IMR-90 (cell line): Measurements from ENCODE around the gene PKP3. TPM values are rescaled to one million over a fixed set of nuclear protein-coding genes. Genes with fewer than 3 reads are reported as not detected.

Source experiments
- ATAC-seq: fragments of 200-7000 bp; cut with Tn5 transposase; 2 replicates; pipeline ENCODE4 v1.9.1; 2020; ENCODE audit warnings: low read depth, mild to moderate bottlenecking, moderate library complexity
- BruUV-seq: library from RNA; stranded (reverse); fragments of 400-500 nt; replicated peaks from 2 replicates; lab custom pipeline; 2021; lab: Mats Ljungman, UMichigan
- CTCF ChIA-PET: fragments of 300-600 bp; formaldehyde crosslinking; extraction: SDS; loops from one replicate; lab custom pipeline; 2021; ENCODE audit warnings: antibody characterized with exemption; lab: Yijun Ruan, JAX
- POLR2A ChIA-PET: fragments of 300-600 bp; sonication (Branson Sonifier 250); formaldehyde crosslinking; loops from one replicate; lab custom pipeline; 2022; ENCODE audit warnings: antibody characterized with exemption; ENCODE audit not compliant: unreplicated experiment; lab: Charles Lee
- DNase-seq: peaks from one replicate; pipeline ENCODE4 v3.0.0; 2013
- H2AFZ ChIP-seq: replicated peaks from 2 replicates; pipeline ENCODE3; 2013; ENCODE audit warnings: low read length, mild to moderate bottlenecking; ENCODE audit not compliant: poor library complexity
- H2AK5ac ChIP-seq: 2 replicates; pipeline ENCODE4 v1.6.1; 2013; ENCODE audit warnings: low read depth, low read length, inconsistent platforms
- H2AK9ac ChIP-seq: replicated peaks from 2 replicates; pipeline ENCODE3; 2013; ENCODE audit warnings: mild to moderate bottlenecking, low read depth, low read length, moderate library complexity; ENCODE audit not compliant: poor library complexity
- H2BK120ac ChIP-seq: 2 replicates; pipeline ENCODE4 v1.6.1; 2013; ENCODE audit warnings: low read depth, low read length, inconsistent platforms
- H2BK15ac ChIP-seq: 3 replicates; pipeline ENCODE4 v1.6.1; 2013; ENCODE audit warnings: low read depth, low read length, inconsistent platforms
- H2BK20ac ChIP-seq: 2 replicates; pipeline ENCODE4 v1.6.1; 2013; ENCODE audit warnings: low read depth, mild to moderate bottlenecking, inconsistent platforms, low read length, moderate library complexity
- H2BK5ac ChIP-seq: 2 replicates; pipeline ENCODE4 v1.6.1; 2013; ENCODE audit warnings: mild to moderate bottlenecking, low read depth, low read length, inconsistent platforms; ENCODE audit not compliant: poor library complexity, severe bottlenecking
- H3K14ac ChIP-seq: replicated peaks from 2 replicates; pipeline ENCODE4 v1.6.1; 2013; ENCODE audit warnings: low read depth, low read length, inconsistent platforms
- H3K18ac ChIP-seq: 2 replicates; pipeline ENCODE4 v1.6.1; 2013; ENCODE audit warnings: low read depth, low read length, control low read depth
- H3K23ac ChIP-seq: 2 replicates; pipeline ENCODE4 v1.6.1; 2013; ENCODE audit warnings: low read depth, low read length, inconsistent platforms
- H3K27ac ChIP-seq: 2 replicates; pipeline ENCODE4 v1.5.1; 2013; ENCODE audit warnings: mild to moderate bottlenecking, control low read depth, low read length; ENCODE audit not compliant: insufficient read depth
- H3K27me3 ChIP-seq: 2 replicates; pipeline ENCODE4 v1.6.1; 2013; ENCODE audit warnings: low read length; ENCODE audit not compliant: control insufficient read depth, insufficient read depth
- H3K36me3 ChIP-seq: 2 replicates; pipeline ENCODE4 v1.6.1; 2013; ENCODE audit warnings: low read length, mixed read lengths; ENCODE audit not compliant: control insufficient read depth, insufficient read depth
- H3K4ac ChIP-seq: 2 replicates; pipeline ENCODE4 v1.6.1; 2013; ENCODE audit warnings: low read depth, low read length, inconsistent platforms
- H3K4me1 ChIP-seq: 2 replicates; pipeline ENCODE4 v1.6.1; 2013; ENCODE audit warnings: low read length, mixed read lengths; ENCODE audit not compliant: control insufficient read depth, insufficient read depth
- H3K4me2 ChIP-seq: 2 replicates; pipeline ENCODE4 v1.6.1; 2013; ENCODE audit warnings: low read depth, mild to moderate bottlenecking, control low read depth, low read length, moderate library complexity
- H3K4me3 ChIP-seq: 2 replicates; pipeline ENCODE4 v1.5.1; 2013; ENCODE audit warnings: low read depth, mild to moderate bottlenecking, control low read depth, low read length, moderate library complexity; ENCODE audit not compliant: insufficient read depth
- H3K56ac ChIP-seq: 2 replicates; pipeline ENCODE4 v1.6.1; 2013; ENCODE audit warnings: low read length, inconsistent platforms; ENCODE audit not compliant: insufficient read depth; ENCODE audit errors: extremely low read depth
- H3K79me1 ChIP-seq, 2 experiments: 2 replicates each; pipeline ENCODE4 v1.6.1; 2013; ENCODE audit warnings: low read length in 2 of 2, inconsistent platforms in 1 of 2, low read depth in 1 of 2
- H3K9ac ChIP-seq: 2 replicates; pipeline ENCODE4 v1.6.1; 2013; ENCODE audit warnings: low read depth, low read length, control low read depth
- H3K9me1 ChIP-seq: 2 replicates; pipeline ENCODE4 v1.6.1; 2013; ENCODE audit warnings: low read length, inconsistent platforms; ENCODE audit not compliant: insufficient read depth
- H3K9me3 ChIP-seq: 2 replicates; pipeline ENCODE4 v1.6.1; 2013; ENCODE audit warnings: low read length; ENCODE audit not compliant: control insufficient read depth, insufficient read depth
- H4K20me1 ChIP-seq: 2 replicates; pipeline ENCODE4 v1.6.1; 2013; ENCODE audit warnings: low read length, inconsistent platforms; ENCODE audit not compliant: insufficient read depth
- H4K5ac ChIP-seq: 2 replicates; pipeline ENCODE4 v1.6.1; 2013; ENCODE audit warnings: mild to moderate bottlenecking, low read depth, low read length, control low read depth
- H4K8ac ChIP-seq, 2 experiments: 2 replicates each; pipeline ENCODE4 v1.6.1; 2013; ENCODE audit warnings: low read depth in 2 of 2, low read length in 2 of 2, control low read depth in 1 of 2, inconsistent platforms in 1 of 2
- H4K91ac ChIP-seq: 2 replicates; pipeline ENCODE4 v1.6.1; 2013; ENCODE audit warnings: low read depth, low read length, inconsistent platforms; ENCODE audit not compliant: insufficient read depth
- CEBPB ChIP-seq: IDR thresholded peaks from 2 replicates; pipeline ENCODE4 v1.6.1; 2012; ENCODE audit warnings: low read depth, low read length, improper control_type of control experiment
- CHD1 ChIP-seq: IDR thresholded peaks from 2 replicates; pipeline ENCODE4 v1.6.1; 2012; ENCODE audit warnings: low read depth, low read length, improper control_type of control experiment
- FOS ChIP-seq: fragments of 150-350 bp; IDR thresholded peaks from 2 replicates; pipeline ENCODE4 v1.6.1; 2016; ENCODE audit warnings: low read depth, low read length
- MAFK ChIP-seq: IDR thresholded peaks from 2 replicates; pipeline ENCODE4 v1.6.1; 2012; ENCODE audit warnings: low read depth, low read length, improper control_type of control experiment
- MXI1 ChIP-seq: IDR thresholded peaks from 2 replicates; pipeline ENCODE4 v1.6.1; 2012; ENCODE audit warnings: low read depth, mild to moderate bottlenecking, low read length, moderate library complexity, borderline replicate concordance
- NFE2L2 ChIP-seq: fragments of 150-350 bp; IDR thresholded peaks from 2 replicates; pipeline ENCODE4 v1.6.1; 2016; ENCODE audit warnings: low read depth, mild to moderate bottlenecking, low read length
- RCOR1 ChIP-seq: IDR thresholded peaks from 2 replicates; pipeline ENCODE4 v1.6.1; 2012; ENCODE audit warnings: mild to moderate bottlenecking, low read length, improper control_type of control experiment; ENCODE audit not compliant: insufficient replicate concordance
- SMC3 ChIP-seq: fragments of 150-350 bp; IDR thresholded peaks from 2 replicates; pipeline ENCODE4 v1.6.1; 2016; ENCODE audit warnings: low read depth, mild to moderate bottlenecking, antibody characterized with exemption, low read length, moderate library complexity
- WGBS, 2 experiments: methylation state at CpG; one replicate each; pipeline versions ENCODE4 v1.1.5 to v1.1.7; 2013; ENCODE audit warnings: missing lambda C conversion rate in 2 of 2; ENCODE audit not compliant: insufficient read length in 1 of 2; ENCODE audit errors: extremely low coverage in 2 of 2; 5-methylcytosine and 5-hydroxymethylcytosine counted together
- dilution Hi-C: fragments of 300-500 bp; cut with HindIII; formaldehyde crosslinking; loops from one replicate; pipeline ENCODE4 v1.14.3; 2018; ENCODE audit warnings: low sequenced_read_pairs; ENCODE audit not compliant: unreplicated experiment
- in situ Hi-C: fragments of 300-500 bp; cut with MboI; formaldehyde crosslinking; loops from 3 replicates; pipeline ENCODE4 v1.14.3; 2019; ENCODE audit warnings: low sequenced_read_pairs, inconsistent platforms, mixed read lengths
- intact Hi-C: fragments of 100-400 bp; cut with micrococcal nuclease; formaldehyde crosslinking; loops from 2 replicates; pipeline ENCODE4 v1.10.0; 2022
- polyA plus RNA-seq, 3 experiments: library from polyadenylated mRNA; depleted of rRNA; stranded (reverse); fragments of >200 nt; gene quantifications; 2 replicates each; pipeline ENCODE4 v1.2.3, GENCODE V29; 2012; ENCODE audit warnings: low replicate concordance in 1 of 3
- total RNA-seq: library from RNA; depleted of rRNA; stranded (reverse); fragments of >200 nt; gene quantifications from 2 replicates; pipeline ENCODE4 v1.2.3, GENCODE V29; 2012
- TF ChIP-seq, protein P1 (sequence below): fragments of 150-350 bp; IDR thresholded peaks from 2 replicates; pipeline ENCODE4 v1.6.1; 2017; ENCODE audit warnings: mild to moderate bottlenecking, antibody characterized with exemption, low read length, low read depth

The PKP3 gene
- total and polyA plus RNA-seq, 2 of the 4 experiments (the other 2 are of a cell fraction), result 1.5 to 2.2 TPM

DNA sequence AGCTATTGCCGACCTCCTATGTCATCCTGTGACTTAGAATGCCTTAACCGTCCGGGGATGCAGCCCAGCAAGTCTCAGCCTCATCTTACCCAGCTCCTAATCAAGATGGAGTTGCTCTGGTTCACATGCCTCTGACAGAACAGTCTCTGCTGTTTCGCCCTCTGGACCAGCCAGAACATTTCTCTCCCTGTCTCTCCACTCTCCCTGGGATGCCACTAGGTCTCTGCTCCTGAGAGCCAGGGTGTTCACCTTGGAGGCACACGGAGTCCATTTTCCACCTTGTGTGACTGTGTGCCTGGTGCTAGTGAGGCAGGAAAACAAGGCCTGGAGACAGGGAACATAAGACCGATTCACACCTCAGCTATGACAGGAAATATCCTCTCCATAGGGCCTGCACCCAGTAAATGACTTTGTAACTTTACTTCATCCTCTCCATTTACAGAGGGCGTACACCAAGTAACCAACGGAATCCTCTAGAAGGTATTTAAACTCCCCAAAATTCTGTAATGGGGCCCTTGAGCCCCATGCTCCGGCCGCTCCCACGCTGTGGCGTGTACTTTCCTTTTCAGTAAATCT is 41.5 kb upstream of the PKP3 start:
- Histone ChIP-seq H4K8ac (peak overlapping the region; percentile 64 to 77; a peak in 3 of 4 replicates), H4K20me1 (no peaks in the 10 kb centered on the region), H3K9me3 (no peaks in the 10 kb centered on the region), H2AFZ (peak overlapping the region; percentile 3), H3K27ac (no peak overlapping the region), H3K56ac (no peak overlapping the region), H2AK9ac (peak overlapping the region; percentile 4), H3K4me2 (no peak overlapping the region), H3K9me1 (peaks cover 23% of the 10 kb centered on the region), H2AK5ac (peak overlapping the region; percentile 54), H3K9ac (no peak overlapping the region), H2BK15ac (peak overlapping the region; percentile 87; the same call in 1 of the 3 replicates), H2BK120ac (peak overlapping the region; percentile 45), H4K5ac (peak overlapping the region; percentile 87), H3K18ac (peak overlapping the region; percentile 61; the same call in 1 of the 2 replicates), H3K4me3 (no peak overlapping the region), H3K36me3 (no peaks in the 10 kb centered on the region), H3K14ac (0 out of 2 replicates have a peak overlapping the region, but pooled peaks have one; percentile 0), H2BK5ac (peak overlapping the region; percentile 21), H3K79me1 (peaks cover 0 to 17% of the 10 kb centered on the region in 2 experiments; a peak in 1 of 4 replicates), H3K4me1 (peaks cover 8% of the 10 kb centered on the region), H2BK20ac (peak overlapping the region; percentile 2; the same call in 1 of the 2 replicates), H3K4ac (peak overlapping the region; percentile 3), H4K91ac (no peak overlapping the region; the same call in 1 of the 2 replicates), H3K27me3 (no peaks in the 10 kb centered on the region), H3K23ac (peak overlapping the region; percentile 16; the same call in 1 of the 2 replicates)
- dilution Hi-C loops, result no loop called here
- DNase-seq (no peak), ATAC-seq (no peak)
- intact Hi-C loops, result no loop called here
- CTCF ChIA-PET, result no interaction called here
- WGBS, 2 experiments, result 94% methylated on average over 3 of the region's 12 CpGs; no CpG with 5 or more reads in 1 of the 2 experiments
- no peak for TF ChIP-seq MXI1
- no peak for TF ChIP-seq FOS
- no peak for TF ChIP-seq NFE2L2
- TF ChIP-seq RCOR1, result no peak
- TF ChIP-seq CEBPB, result no peak
- TF ChIP-seq CHD1, result no peak
- TF ChIP-seq, protein P1, sequence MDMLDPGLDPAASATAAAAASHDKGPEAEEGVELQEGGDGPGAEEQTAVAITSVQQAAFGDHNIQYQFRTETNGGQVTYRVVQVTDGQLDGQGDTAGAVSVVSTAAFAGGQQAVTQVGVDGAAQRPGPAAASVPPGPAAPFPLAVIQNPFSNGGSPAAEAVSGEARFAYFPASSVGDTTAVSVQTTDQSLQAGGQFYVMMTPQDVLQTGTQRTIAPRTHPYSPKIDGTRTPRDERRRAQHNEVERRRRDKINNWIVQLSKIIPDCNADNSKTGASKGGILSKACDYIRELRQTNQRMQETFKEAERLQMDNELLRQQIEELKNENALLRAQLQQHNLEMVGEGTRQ, result no peak
- no peak for TF ChIP-seq MAFK
- TF ChIP-seq SMC3, result no peak
- POLR2A ChIA-PET, result interaction anchor here (0.9 kb wide), 1 partner anchor 36 kb away, joined by 4 read pairs; no protein-coding TSS in a partner anchor
- BruUV-seq, result no TSS peak
- in situ Hi-C loops, result loop anchor here (10.0 kb wide), 1 partner anchor 48 kb away; the partner anchor contains the start of gene IFITM2
